Coronary artery (tissue), 2 donors: ENCODE data around the gene ABCC4.

ENCODE experiments used
- DNase-seq: peaks from one replicate; pipeline ENCODE4 v3.0.0-alpha.2; 2017; ENCODE audit warnings: low spot score
- H3K27ac ChIP-seq, 2 donors: fragments of 200-600 bp; sonication (generic); one replicate each; pipeline ENCODE4 v1.5.1; 2016 to 2019
- H3K4me3 ChIP-seq: fragments of 200-600 bp; sonication (generic); 2 replicates; pipeline ENCODE4 v1.5.1; 2016; ENCODE audit warnings: mild to moderate bottlenecking, moderate library complexity
- CTCF ChIP-seq: fragments of 200-600 bp; sonication (generic); IDR thresholded peaks from one replicate; pipeline ENCODE4 v1.5.1; 2019; ENCODE audit warnings: antibody characterized with exemption

Gene ABCC4

DNA sequence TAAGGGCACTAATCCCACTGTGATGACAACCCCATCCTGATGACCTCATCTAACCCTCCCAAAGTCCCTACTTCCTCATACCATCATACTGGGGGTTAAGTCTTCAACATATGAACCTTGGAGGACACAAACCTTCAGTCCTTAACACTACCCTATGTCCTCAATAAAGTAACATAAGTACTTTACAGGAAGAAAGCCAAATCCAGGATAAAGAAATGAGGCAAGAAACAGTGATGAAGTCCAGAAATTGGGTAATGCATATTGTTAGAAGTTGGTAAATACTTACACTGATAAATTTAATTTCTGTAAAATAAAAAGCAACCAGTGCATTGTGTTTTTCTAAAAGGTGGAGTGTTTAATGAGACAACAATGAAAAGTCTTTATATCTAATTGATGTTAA is 304.1 kb downstream of the ABCC4 start:
- DNase-seq: no peak
- Histone ChIP-seq H3K27ac (no peak overlapping the region), H3K4me3 (no peak overlapping the region)
- TF ChIP-seq CTCF: no peak

GRCh38 chr13:94996445-94996844 is 304.8 kb downstream of the ABCC4 start:
- no peak for DNase-seq
- no peak overlapping the region for H3K27ac ChIP-seq
- no peak for TF ChIP-seq CTCF

GRCh38 chr13:94994506-94994905 is 306.7 kb downstream of the ABCC4 start:
- TF ChIP-seq CTCF: no peak
- no peak overlapping the region for H3K4me3 ChIP-seq
- DNase-seq: no peak
- no peak overlapping the region for H3K27ac ChIP-seq

More at GRCh38 chr13:94996445-94996844, 304.8 kb downstream of the ABCC4 start:
- no peak overlapping the region for H3K4me3 ChIP-seq

GRCh38 chr13:94993616-94994015 is 307.6 kb downstream of the ABCC4 start:
- no peak overlapping the region for H3K27ac ChIP-seq
- no peak for TF ChIP-seq CTCF
- H3K4me3 ChIP-seq: no peak overlapping the region
- DNase-seq: no peak

- DNase-seq: no peak
- no peak overlapping the region for H3K4me3 ChIP-seq
- H3K27ac ChIP-seq: no peak overlapping the region
- TF ChIP-seq CTCF: no peak
Observed at GRCh38 chr13:94992036-94992960, 309.0 kb downstream of the ABCC4 start.

- no peak for DNase-seq
- Histone ChIP-seq H3K4me3 (no peak overlapping the region), H3K27ac (no peak overlapping the region)
- TF ChIP-seq CTCF: no peak
Observed at GRCh38 chr13:94988654-94989053, 312.6 kb downstream of the ABCC4 start.

DNA sequence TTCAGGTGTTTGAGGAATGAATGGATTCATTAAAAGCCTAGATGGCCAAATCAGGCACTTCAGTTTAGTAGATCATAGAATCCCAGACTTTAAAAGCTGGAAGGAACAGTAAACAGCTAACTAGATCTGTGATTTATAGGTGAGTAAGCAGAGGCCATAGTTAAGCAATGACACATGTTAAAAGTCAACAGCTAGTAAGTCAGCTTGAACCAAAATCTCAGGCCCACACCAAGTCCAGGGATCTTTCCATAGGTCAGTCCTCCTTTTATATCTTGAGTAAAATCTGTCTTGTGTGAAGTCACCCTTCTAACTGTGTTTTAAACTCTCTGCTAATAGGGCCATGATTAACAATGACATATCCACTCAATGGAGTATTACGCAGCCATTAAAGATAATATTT is 313.4 kb downstream of the ABCC4 start:
- TF ChIP-seq CTCF: no peak
- Histone ChIP-seq H3K27ac (no peak overlapping the region), H3K4me3 (no peak overlapping the region)
- DNase-seq: no peak
